GM18951 (cell line): ENCODE measurements around the gene KANTR.

Experiments used
- POLR2A ChIP-seq: IDR thresholded peaks from 4 replicates; pipeline ENCODE4 v1.6.1; 2011; ENCODE audit warnings: mild to moderate bottlenecking; ENCODE audit not compliant: insufficient read length, insufficient read depth; ENCODE audit errors: extremely low read depth
- in situ Hi-C: fragments of 300-500 bp; cut with MboI; formaldehyde crosslinking; loops from one replicate; pipeline ENCODE4 v1.12.0; 2022; ENCODE audit warnings: low sequenced_read_pairs, mixed read lengths, inconsistent platforms; ENCODE audit not compliant: unreplicated experiment

KANTR gene

GRCh38 chrX:53072418-53073114 lies 21.4 kb upstream of the KANTR start:
- in situ Hi-C loops, result no loop called here
- no peak for TF ChIP-seq POLR2A

- TF ChIP-seq POLR2A, result no peak
- in situ Hi-C loops, result no loop called here
Observed at GRCh38 chrX:53073115-53073586, 20.8 kb upstream of the KANTR start.

GRCh38 chrX:53075011-53075410 lies 18.9 kb upstream of the KANTR start:
- in situ Hi-C loops, result no loop called here
- TF ChIP-seq POLR2A, result no peak

GRCh38 chrX:53076671-53077070 lies 17.3 kb upstream of the KANTR start:
- in situ Hi-C loops, result no loop called here

GRCh38 chrX:53077207-53078197 lies 16.4 kb upstream of the KANTR start:
- in situ Hi-C loops, result no loop called here
- no peak for TF ChIP-seq POLR2A

More at GRCh38 chrX:53076671-53077070, 17.3 kb upstream of the KANTR start:
- TF ChIP-seq POLR2A, result no peak

- in situ Hi-C loops, result no loop called here
- TF ChIP-seq POLR2A, result no peak
Observed at GRCh38 chrX:53078943-53079342, 15.0 kb upstream of the KANTR start.

- no peak for TF ChIP-seq POLR2A
- in situ Hi-C loops, result no loop called here
Observed at GRCh38 chrX:53080628-53081580, 13.0 kb upstream of the KANTR start.

- TF ChIP-seq POLR2A, result peak; percentile 97
- in situ Hi-C loops, result no loop called here
Observed at GRCh38 chrX:53081925-53082772, 11.8 kb upstream of the KANTR start, which contains the start of gene TSPYL2. Gene TSPYL2 (plus strand): TSS chrX:53082367. CDS start chrX:53082499, 132 bp downstream.

- no peak for TF ChIP-seq POLR2A
- in situ Hi-C loops, result no loop called here
Observed at GRCh38 chrX:53082773-53083616, 10.9 kb upstream of the KANTR start.

- in situ Hi-C loops, result no loop called here
- TF ChIP-seq POLR2A, result no peak
Observed at GRCh38 chrX:53084043-53084570, 9.8 kb upstream of the KANTR start.

GRCh38 chrX:53084863-53085262 lies 9.1 kb upstream of the KANTR start:
- in situ Hi-C loops, result no loop called here
- TF ChIP-seq POLR2A, result no peak
